Glutamatergic neuron (in vitro differentiated cells): Measurements from ENCODE around the gene IQGAP3. TPM values are rescaled to one million over a fixed set of nuclear protein-coding genes. Genes with fewer than 3 reads are reported as not detected.

Experiments
- DNase-seq: peaks from one replicate; pipeline ENCODE4 v3.0.0; 2022
- H3K27ac Mint-ChIP-seq: one replicate; pipeline ENCODE4 v1.8.0; 2020; ENCODE audit warnings: mild to moderate bottlenecking, mixed read lengths, inconsistent platforms; ENCODE audit not compliant: unreplicated experiment
- H3K27me3 Mint-ChIP-seq: one replicate; pipeline ENCODE4 v1.8.0; 2020; ENCODE audit warnings: mild to moderate bottlenecking, moderate library complexity, mixed read lengths, inconsistent platforms; ENCODE audit not compliant: unreplicated experiment
- H3K36me3 Mint-ChIP-seq: one replicate; pipeline ENCODE4 v1.8.0; 2020; ENCODE audit warnings: mild to moderate bottlenecking, mixed read lengths, inconsistent platforms; ENCODE audit not compliant: unreplicated experiment
- H3K4me1 Mint-ChIP-seq: one replicate; pipeline ENCODE4 v1.8.0; 2020; ENCODE audit warnings: mild to moderate bottlenecking, low read depth, mixed read lengths, inconsistent platforms; ENCODE audit not compliant: unreplicated experiment
- H3K4me3 Mint-ChIP-seq: one replicate; pipeline ENCODE4 v1.8.0; 2020; ENCODE audit warnings: mild to moderate bottlenecking, mixed read lengths, inconsistent platforms; ENCODE audit not compliant: unreplicated experiment
- H3K9me3 Mint-ChIP-seq: one replicate; pipeline ENCODE4 v1.8.0; 2020; ENCODE audit warnings: mild to moderate bottlenecking, moderate library complexity, mixed read lengths, inconsistent platforms; ENCODE audit not compliant: unreplicated experiment
- total RNA-seq: library from RNA; stranded (reverse); fragmentation: NEBNext Ultra II Directional; extraction: Animal tissue kit (Norgen Biotek cat#: 25700); gene quantifications from one replicate; pipeline ENCODE4 v1.2.1, GENCODE V29; 2021; ENCODE audit not compliant: unreplicated experiment
- TF ChIP-seq, protein P1 (sequence below): fragments of 200-600 bp; sonication (generic); IDR thresholded peaks from one replicate; pipeline ENCODE4 v1.5.0; 2021; ENCODE audit not compliant: partially characterized antibody, unreplicated experiment

IQGAP3 gene
- total RNA-seq, 1 donor from 2014 or later: 6.1 TPM

DNA sequence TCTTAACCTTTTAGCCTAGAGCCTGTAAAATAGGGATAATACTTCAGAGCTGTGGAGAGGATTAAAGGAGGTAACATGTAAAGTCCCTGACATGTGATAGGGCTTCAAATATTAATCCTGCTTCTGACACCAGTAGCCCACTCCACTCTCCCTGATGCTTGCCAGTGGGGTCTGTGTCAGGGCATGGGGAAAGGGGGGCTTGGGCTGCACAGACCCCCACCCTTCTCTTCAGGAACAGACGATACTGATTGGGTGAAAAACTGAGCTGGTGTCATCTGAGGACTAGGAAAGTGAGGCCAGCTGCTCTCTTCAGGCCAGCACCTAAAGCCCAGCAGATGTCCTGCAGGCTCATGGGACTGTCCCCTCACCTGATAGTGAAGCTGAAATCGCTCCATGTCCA lies 44.8 kb downstream of the IQGAP3 start:
- DNase-seq: no peak
- TF ChIP-seq, protein P1, sequence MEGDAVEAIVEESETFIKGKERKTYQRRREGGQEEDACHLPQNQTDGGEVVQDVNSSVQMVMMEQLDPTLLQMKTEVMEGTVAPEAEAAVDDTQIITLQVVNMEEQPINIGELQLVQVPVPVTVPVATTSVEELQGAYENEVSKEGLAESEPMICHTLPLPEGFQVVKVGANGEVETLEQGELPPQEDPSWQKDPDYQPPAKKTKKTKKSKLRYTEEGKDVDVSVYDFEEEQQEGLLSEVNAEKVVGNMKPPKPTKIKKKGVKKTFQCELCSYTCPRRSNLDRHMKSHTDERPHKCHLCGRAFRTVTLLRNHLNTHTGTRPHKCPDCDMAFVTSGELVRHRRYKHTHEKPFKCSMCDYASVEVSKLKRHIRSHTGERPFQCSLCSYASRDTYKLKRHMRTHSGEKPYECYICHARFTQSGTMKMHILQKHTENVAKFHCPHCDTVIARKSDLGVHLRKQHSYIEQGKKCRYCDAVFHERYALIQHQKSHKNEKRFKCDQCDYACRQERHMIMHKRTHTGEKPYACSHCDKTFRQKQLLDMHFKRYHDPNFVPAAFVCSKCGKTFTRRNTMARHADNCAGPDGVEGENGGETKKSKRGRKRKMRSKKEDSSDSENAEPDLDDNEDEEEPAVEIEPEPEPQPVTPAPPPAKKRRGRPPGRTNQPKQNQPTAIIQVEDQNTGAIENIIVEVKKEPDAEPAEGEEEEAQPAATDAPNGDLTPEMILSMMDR: no peak
- H3K9me3 Mint-ChIP-seq: peaks cover 3% of the 10 kb centered on the region
- no peak overlapping the region for H3K27ac Mint-ChIP-seq
- H3K27me3 Mint-ChIP-seq: peaks cover 3% of the 10 kb centered on the region
- H3K4me3 Mint-ChIP-seq: no peak overlapping the region
- no peaks in the 10 kb centered on the region for H3K36me3 Mint-ChIP-seq
- peaks cover 30% of the 10 kb centered on the region for H3K4me1 Mint-ChIP-seq

DNA sequence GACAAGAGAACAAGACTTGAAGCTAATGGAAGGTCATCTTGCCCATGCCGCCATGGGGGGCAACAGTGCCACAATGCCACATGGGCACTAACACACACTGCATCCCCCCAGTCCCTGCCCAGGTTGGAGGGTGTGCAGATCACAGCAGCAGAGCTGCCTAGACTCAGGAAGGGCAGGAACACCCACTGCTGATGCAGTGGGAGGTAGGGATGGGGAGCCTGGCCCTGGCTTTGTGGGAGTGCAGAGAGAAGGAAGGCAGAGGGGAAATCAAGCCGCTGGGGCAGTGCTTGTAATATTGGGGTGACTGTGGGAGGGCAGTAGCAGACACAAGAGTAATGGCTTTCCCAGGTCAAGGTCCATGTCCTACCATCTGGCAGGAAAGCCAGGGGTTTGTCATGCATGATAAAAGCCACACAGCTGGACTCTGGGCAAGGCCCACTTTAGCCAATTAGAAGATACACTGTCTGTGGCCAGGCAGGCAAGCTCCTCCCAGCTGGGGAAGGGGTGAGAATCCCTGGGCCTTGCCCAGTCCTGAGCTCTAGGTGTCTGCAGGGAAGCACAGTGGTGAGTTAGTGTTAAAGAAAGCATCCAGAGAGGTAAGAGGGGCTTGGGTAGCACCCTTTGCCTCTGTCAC lies 46.4 kb downstream of the IQGAP3 start:
- Mint-ChIP-seq H3K4me1 (peaks cover 30% of the 10 kb centered on the region), H3K36me3 (no peaks in the 10 kb centered on the region), H3K27ac (peak overlapping the region; percentile 33), H3K4me3 (no peak overlapping the region), H3K9me3 (peaks cover 3% of the 10 kb centered on the region), H3K27me3 (no peaks in the 10 kb centered on the region)
- no peak for DNase-seq
- TF ChIP-seq, protein P1: no peak

DNA sequence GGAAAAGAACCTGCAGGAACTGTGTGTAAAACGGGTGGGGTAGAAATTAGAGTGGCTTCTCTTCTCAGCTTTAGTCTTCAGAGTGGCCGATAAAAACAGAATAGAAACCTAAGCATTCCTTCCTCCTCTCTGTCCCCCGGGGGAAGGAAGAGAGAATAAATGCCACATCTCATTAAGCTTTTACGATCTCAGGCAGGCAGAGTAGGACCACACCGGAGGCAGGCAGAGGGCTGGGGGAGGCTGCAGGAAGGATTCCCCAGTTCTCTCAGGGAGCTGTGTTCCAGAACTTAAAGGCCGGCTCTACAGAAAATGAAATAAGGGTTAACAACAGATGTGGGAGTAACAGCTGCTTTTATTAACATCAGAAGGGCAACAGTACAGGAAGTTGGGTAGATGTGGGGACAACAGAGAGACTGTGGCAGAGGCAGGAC lies 47.3 kb downstream of the IQGAP3 start:
- Mint-ChIP-seq H3K4me1 (peaks cover 30% of the 10 kb centered on the region), H3K4me3 (peak overlapping the region; percentile 9), H3K36me3 (no peaks in the 10 kb centered on the region), H3K9me3 (peaks cover 3% of the 10 kb centered on the region), H3K27ac (peak overlapping the region; percentile 16), H3K27me3 (no peaks in the 10 kb centered on the region)
- no peak for DNase-seq
- TF ChIP-seq, protein P1: no peak

DNA sequence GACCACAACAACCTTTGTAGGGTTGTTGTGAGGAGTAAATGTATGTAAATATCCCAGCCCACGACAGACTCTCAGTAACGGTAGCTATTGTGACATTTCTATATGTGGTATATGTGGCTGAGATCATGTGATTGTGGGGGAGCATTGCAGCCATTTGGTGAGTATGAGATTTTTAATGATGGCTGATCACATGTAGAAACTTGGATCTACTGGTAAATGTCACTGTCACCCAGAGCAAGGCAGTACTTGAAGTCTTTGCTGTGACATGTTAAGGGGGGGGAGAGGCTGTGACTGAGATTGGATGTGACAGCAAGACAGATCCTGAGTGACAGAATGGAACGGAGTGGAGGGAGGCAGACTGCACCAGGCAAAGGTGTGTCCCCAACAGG lies 47.9 kb downstream of the IQGAP3 start:
- H3K27ac Mint-ChIP-seq: no peak overlapping the region
- TF ChIP-seq, protein P1: no peak
- H3K4me3 Mint-ChIP-seq: no peak overlapping the region
- peaks cover 3% of the 10 kb centered on the region for H3K9me3 Mint-ChIP-seq
- H3K4me1 Mint-ChIP-seq: peaks cover 30% of the 10 kb centered on the region
- DNase-seq: no peak
- H3K27me3 Mint-ChIP-seq: no peaks in the 10 kb centered on the region
- H3K36me3 Mint-ChIP-seq: no peaks in the 10 kb centered on the region

DNA sequence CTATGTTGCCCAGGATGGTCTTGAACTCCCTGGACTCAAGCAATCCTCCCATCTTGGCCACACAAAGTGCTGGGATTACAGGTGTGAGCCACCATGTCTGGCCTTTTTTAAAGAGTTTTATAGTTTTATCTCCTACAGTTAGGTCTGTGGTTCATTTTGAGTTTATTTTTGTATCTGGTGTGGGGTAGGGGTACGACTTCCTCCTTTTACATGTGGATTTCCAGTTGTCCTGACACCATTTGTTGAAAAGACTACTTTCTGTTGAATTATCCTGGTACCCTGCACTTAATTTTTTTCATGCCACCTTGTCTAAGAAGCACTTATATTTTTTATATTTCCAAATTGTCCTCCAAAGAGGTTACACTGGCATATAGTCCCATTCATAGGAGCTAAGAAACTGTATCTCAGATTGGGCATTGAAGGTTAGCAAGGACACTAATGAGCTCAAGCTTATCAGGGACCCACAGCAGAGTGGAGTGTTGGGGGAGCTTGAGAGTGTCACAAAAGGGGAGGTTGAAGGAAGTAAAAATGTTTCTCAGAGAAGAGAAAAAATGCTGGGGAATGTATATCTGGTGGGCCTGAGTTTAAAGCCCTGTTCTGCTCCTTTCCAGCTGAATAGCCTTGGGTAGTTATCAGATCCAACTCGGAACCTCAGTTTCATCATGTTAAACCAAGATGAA lies 48.4 kb downstream of the IQGAP3 start:
- Mint-ChIP-seq H3K27me3 (no peaks in the 10 kb centered on the region), H3K27ac (no peak overlapping the region)
- TF ChIP-seq, protein P1: no peak

More for the DNA sequence above, 48.4 kb downstream of the IQGAP3 start:
- no peaks in the 10 kb centered on the region for H3K36me3 Mint-ChIP-seq
- peaks cover 30% of the 10 kb centered on the region for H3K4me1 Mint-ChIP-seq
- H3K9me3 Mint-ChIP-seq: peaks cover under 1% of the 10 kb centered on the region
- no peak overlapping the region for H3K4me3 Mint-ChIP-seq
- no peak for DNase-seq
